Urinary bladder (tissue), 4 donors: Measurements from ENCODE around the gene S1PR3. TPM values are rescaled to one million over a fixed set of nuclear protein-coding genes. Genes with fewer than 3 reads are reported as not detected.
"Not testable (repeated sequence)": the region's sequence is repeated elsewhere in the genome, so short reads cannot be mapped to it uniquely, and the experiment has no call there.

Experiments
- DNase-seq: peaks from one replicate; pipeline ENCODE4 v3.0.0-alpha.2; 2015; ENCODE audit errors: extremely low spot score
- H3K27ac ChIP-seq: one replicate; pipeline ENCODE4 v1.5.1; 2013; ENCODE audit warnings: low read depth, mild to moderate bottlenecking, moderate library complexity
- H3K36me3 ChIP-seq: one replicate; pipeline ENCODE4 v1.6.1; 2013; ENCODE audit warnings: mild to moderate bottlenecking, moderate library complexity; ENCODE audit not compliant: insufficient read depth
- H3K4me1 ChIP-seq: one replicate; pipeline ENCODE4 v1.6.1; 2013; ENCODE audit warnings: mild to moderate bottlenecking, moderate library complexity; ENCODE audit not compliant: insufficient read depth
- H3K4me3 ChIP-seq: one replicate; pipeline ENCODE4 v1.5.1; 2013; ENCODE audit warnings: low read depth, low read length
- WGBS: extraction: QIAGEN DNeasy Blood & Tissue Kit; methylation state at CpG from one replicate; pipeline ENCODE4 v1.1.7; 2013; 5-methylcytosine and 5-hydroxymethylcytosine counted together
- polyA plus RNA-seq: library from polyadenylated mRNA; stranded (reverse); fragments of 200-250 nt; gene quantifications from one replicate; pipeline ENCODE4 v1.2.3, GENCODE V29; 2013
- total RNA-seq: library from RNA; depleted of rRNA; stranded (reverse); fragments of >200 nt; gene quantifications from one replicate; pipeline ENCODE4 v1.2.3, GENCODE V29; 2014
- donor health status: healthy with polysubstance abuse.
- donor health status: healthy.

The S1PR3 gene
- total RNA-seq (47.8 TPM), polyA plus RNA-seq (47.4 TPM)

DNA sequence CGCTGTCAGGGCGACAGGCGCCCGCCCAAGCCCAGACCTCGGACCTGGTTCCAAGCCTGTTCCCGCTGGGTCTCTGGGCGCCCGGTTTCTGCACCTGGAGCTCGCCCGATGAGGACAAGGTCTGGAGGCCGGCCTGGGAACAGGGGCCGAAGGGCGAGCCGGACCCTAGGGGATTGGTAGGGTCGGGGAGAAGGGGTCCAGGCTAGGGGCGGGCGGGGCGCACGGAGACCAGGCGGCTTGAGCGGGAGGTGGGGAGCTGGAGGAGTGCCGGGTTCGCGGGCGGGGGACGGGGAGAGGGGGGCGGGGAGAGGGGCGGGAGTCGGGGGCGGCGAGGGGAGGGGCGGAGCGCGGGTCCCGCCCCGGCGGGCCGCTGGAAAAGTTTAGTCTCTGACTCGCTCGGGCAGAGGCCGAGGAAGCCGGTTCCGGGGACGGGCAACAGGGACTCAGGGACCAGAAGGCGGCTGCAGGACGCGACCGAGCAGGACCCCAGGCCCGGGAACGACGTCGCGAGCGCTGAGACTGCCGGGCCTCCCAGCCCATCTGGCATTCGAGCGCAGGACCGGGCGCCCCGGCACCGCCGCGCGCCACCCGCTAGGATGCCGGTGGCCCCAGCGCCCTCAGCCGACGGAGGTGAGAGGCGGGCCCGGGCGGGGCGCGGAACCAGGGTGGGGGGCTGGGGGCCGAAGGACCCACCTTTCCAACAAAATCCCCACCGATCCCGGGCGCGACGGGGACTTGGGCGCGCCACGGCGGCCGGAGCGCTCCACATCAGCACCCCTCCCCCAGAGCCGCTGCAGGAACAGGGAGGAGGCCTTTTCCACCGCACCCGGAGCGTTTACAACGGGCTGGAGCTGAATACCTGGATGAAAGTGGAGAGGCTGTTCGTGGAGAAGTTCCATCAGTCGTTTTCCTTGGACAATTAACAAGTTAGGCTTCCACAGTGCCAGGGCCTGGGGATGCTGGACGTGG is at the start of gene S1PR3:
Gene S1PR3, plus strand, starts transcription at position 403 of the 969 bp plus-strand sequence. CDS start 9,733 bp downstream, outside the sequence.
- peak within 1 kb of the TSS; percentile 84 for H3K4me3 ChIP-seq
- DNase-seq, result no peak
- no peaks in the 10 kb centered on the region for H3K4me1 ChIP-seq
- H3K27ac ChIP-seq, result no peak within 1 kb of the TSS
- no peaks in the 10 kb centered on the region for H3K36me3 ChIP-seq
- WGBS, result under 1% methylated on average over 94 of the region's 94 CpGs

DNA sequence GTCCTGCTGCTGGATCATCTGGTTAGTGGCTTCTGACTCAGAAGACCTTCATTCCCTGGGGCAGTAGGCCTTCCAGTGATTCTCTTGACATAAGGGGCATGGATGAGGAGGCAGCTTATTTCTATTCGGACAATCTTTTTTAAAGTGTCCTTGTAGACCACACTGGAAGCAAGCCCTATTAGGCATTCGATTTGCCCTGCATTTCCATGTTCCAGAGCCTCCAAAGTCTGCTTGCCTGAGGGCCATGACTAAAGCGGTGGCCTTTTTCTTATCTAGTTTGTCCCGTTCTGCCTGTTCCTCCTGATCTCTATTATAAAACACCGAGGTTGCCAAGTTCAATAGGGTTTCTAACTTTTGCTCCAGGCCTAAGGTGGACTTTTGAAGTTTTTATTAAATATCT is 49.7 kb upstream of the S1PR3 start:
- 91% methylated on average over 5 of the region's 5 CpGs for WGBS
- H3K36me3 ChIP-seq, H3K4me1 ChIP-seq, DNase-seq, H3K4me3 ChIP-seq, H3K27ac ChIP-seq: not testable (repeated sequence)

DNA sequence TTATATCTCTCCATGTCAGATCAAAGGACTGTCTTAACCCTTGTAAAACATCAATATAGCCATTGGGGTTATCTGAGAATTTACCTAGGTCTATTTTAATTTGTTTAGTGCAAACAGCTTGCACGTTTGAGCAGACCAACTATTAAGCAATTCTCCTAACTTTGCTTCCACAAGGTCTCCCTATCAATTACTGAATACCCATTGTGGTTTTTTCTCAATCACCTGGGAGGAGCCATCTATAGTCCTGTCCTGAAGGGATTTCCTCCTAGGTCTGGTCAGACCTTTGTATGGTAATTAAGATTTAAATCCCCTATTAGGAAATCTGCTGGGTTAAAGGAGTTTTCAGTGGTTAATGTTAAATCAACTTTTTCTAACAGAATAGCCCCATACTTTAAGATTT is 48.9 kb upstream of the S1PR3 start:
- Histone ChIP-seq H3K4me1 (no peaks in the 10 kb centered on the region), H3K36me3 (no peaks in the 10 kb centered on the region), H3K4me3 (no peak overlapping the region), H3K27ac (no peak overlapping the region)
- WGBS, result 77% methylated on average over 1 of the region's 1 CpG
- no peak for DNase-seq

DNA sequence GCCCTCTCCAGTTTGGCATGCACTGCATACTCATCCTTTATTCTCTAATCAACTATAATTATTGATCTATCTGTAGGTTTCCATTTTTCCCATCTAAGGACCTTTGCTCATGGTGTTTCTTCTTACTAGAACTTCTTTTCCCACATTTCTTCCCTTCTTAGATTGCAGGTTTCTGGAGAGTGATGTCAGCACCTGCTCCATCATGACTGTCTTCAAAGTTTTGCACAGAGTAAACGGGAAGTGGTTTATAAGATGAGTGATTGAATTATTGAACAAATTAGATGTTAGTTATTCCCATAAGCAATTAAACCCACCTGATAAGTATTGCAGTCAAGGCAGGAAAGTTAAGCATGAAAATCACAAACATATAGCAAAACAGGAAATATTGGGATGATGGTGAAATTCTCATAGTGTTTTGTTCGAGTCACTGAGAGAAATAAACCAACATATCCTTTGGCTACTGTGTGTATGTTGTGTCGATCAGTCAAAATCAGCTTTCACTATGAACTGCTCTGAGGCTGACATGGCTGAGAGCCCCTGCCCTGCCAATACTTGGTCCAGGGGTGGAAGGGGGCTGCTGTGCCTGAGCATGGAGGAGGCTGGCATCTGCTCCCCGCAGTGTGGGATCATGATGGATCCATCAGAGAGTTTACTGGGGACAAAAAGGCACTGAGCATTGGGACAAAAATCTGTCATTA is 45.5 kb upstream of the S1PR3 start:
- Histone ChIP-seq H3K36me3 (no peaks in the 10 kb centered on the region), H3K27ac (no peak overlapping the region), H3K4me1 (no peaks in the 10 kb centered on the region), H3K4me3 (no peak overlapping the region)
- DNase-seq, result no peak
- 76% methylated on average over 4 of the region's 4 CpGs for WGBS

DNA sequence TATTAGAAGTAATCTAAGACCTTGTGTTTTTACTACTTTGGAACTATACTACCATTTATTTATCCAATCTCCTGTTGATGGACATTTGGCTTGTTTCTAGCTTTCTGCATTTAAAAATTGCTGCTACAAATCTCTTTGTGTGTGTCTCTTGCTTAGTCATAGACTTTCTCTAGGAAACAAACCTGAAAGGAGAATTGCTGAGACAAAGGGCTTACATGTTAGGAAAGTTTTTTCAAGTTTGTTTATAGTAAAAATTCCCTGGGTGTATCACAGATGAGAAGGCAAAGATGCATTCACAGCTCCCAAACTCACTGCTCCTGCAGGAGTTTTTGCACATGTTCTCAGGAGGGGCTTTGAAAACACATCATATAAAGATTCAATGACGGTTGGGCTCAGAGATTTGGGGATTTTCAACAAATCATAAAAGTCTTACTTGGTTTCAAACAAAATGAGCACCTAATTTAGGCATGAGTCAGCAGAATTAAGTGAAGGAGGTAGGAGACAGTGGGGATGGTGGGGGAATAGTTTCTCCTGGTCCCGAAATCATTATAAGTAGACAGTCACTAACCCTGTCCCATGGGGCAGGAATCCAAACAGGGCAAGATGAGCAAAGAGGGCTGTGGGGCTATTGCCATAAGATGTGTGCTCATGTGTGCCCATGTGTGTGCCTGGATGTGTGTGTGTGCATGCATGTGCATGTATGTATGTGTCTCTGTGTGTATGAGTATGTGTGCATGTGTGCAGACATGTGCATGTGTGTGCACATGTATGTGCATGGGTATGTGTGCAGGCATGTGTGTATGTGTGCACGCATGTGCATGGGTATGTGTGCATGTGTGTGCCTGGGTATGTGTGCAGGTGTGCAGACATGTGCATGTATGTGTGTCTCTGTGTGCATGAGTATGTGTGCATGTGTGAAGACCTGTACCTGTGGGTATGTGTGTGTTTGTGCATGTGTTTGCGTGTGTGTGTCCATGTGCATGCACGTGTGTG is 43.4 kb upstream of the S1PR3 start:
- Histone ChIP-seq H3K36me3 (no peaks in the 10 kb centered on the region), H3K4me3 (no peak overlapping the region), H3K4me1 (no peaks in the 10 kb centered on the region), H3K27ac (no peak overlapping the region)
- no peak for DNase-seq
- 76% methylated on average over 5 of the region's 5 CpGs for WGBS

DNA sequence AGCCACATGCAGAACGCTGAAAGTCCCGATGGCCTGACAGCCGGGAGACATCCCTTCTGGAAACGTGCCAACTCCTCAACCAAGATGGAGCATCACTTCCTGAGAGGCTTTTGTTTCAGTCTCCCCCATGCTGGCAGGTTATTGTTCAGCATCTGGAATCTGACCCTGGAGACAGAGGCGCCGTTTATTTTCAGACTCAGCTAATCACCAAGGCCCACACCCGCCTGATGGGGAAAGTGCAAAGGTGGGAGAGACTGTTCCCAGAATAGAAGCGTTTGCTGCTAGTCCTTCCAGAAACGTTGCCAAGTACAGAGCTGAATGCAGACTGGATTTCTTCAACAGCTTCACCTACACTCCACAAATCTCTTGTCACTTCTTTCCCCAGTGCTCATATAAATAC is 41.8 kb upstream of the S1PR3 start:
- Histone ChIP-seq H3K4me1 (no peaks in the 10 kb centered on the region), H3K27ac (no peak overlapping the region), H3K36me3 (no peaks in the 10 kb centered on the region), H3K4me3 (no peak overlapping the region)
- peak; percentile 73 for DNase-seq
- WGBS, result 13% methylated on average over 9 of the region's 9 CpGs

DNA sequence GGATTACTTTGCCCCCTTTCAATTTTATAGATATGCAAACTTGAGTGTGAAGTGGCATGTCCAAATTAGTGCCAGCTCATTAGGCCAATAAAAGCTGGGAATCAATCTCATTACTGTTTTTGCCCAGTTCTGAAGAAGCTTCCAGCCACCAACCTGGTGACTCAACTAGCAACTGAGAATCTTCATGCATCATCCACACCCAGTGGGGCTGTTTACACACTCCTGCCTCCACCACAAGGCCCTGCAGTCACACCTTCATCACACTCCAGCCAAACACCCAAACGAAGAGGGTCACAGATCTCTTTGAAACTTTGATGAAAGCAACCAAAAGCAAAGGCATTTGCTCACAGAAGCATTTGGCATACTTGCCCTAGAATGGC is 41.3 kb upstream of the S1PR3 start:
- no peaks in the 10 kb centered on the region for H3K36me3 ChIP-seq
- no peaks in the 10 kb centered on the region for H3K4me1 ChIP-seq
- DNase-seq, result no peak
- H3K27ac ChIP-seq, result no peak overlapping the region
- H3K4me3 ChIP-seq, result no peak overlapping the region
- WGBS, result 30% methylated on average over 1 of the region's 1 CpG

DNA sequence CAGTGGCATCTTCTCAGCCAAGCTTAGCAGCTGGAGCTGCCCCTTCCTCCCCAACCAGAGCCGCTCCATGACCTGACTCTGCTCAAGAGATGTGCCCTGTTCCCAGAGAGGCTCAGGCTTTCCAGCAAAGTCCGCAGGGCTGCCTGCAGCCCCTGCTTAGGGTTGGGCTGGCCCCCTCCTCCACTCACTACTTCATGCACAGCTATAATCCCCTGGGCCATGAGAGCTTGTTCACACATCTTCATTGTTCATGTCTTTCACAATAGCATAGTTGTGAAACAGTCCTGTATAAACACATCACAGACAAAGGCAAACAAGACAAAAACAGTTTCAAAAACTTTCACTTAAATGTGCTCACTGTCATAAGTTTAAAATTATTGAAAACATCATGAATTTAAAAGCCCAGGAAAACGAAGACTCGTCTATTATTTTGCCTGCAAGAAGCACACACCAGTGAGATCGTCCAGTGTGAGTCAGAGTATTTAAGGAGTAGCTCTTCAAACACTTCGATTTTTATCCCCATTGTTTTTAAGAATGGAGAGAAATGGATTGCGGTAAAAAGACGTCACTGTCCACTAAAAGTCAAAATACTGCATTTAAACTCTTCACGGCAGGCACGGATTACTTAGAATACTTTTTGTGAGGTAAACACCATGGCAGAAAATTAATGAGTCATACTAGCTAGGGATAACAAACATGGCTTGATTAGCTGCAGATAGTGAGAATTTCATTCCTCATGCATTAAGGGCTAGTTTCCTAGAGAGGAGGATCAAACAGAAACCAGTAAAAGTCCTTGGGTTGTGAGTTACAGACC is 40.7 kb upstream of the S1PR3 start:
- H3K27ac ChIP-seq, result no peak overlapping the region
- H3K4me3 ChIP-seq, result no peak overlapping the region
- no peaks in the 10 kb centered on the region for H3K36me3 ChIP-seq
- no peaks in the 10 kb centered on the region for H3K4me1 ChIP-seq
- no peak for DNase-seq
- WGBS, result 43% methylated on average over 10 of the region's 10 CpGs

DNA sequence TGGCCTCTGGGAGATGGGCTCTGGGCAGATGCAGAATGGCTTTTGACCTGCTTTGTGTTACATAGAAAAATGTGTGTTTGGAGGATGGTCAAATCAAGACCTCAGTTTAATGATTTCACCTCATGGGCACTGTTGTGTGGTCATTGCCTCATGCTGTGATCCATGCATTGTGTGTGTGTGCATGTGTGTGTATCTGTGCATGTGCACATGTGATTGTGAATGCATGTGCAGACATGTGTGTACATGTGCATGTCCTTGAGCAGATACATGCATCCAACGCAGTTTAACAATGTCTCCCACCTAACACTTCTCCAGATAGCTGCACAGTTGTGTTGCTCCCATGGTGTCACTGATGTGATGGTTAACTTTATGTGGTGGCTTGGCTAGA is 40.1 kb upstream of the S1PR3 start:
- no peak overlapping the region for H3K4me3 ChIP-seq
- H3K27ac ChIP-seq, result no peak overlapping the region
- WGBS, result 92% methylated on average over 1 of the region's 1 CpG
- DNase-seq, result no peak
- no peaks in the 10 kb centered on the region for H3K36me3 ChIP-seq
- no peaks in the 10 kb centered on the region for H3K4me1 ChIP-seq

DNA sequence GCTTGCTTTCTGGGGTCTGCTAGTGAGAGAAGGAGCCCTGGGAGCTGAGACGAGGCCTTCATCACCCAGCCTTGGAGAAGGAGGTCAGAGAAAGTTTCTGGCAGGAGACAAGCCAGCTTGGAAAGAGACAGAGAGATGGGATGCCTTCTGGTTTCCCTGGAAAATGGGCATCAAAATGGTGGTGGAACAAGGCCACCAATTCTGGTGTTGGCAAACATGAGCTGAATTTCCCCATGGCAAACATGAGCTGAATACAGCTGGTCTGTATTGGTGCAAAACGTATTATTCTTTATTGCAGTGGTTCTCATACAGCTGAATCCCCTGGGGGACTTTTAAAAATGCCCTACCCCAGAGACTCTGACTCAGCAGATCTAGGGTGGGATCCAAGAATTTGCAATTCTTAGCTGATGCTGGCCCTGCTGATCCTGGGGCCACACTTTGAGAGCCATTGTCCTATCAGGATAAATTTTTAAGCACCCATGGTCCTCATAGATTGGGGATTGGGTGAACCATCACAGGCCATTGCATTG is 39.1 kb upstream of the S1PR3 start:
- 93% methylated on average over 2 of the region's 2 CpGs for WGBS
- Histone ChIP-seq H3K4me3 (no peak overlapping the region), H3K27ac (no peak overlapping the region), H3K4me1 (no peaks in the 10 kb centered on the region), H3K36me3 (no peaks in the 10 kb centered on the region)
- DNase-seq, result no peak

DNA sequence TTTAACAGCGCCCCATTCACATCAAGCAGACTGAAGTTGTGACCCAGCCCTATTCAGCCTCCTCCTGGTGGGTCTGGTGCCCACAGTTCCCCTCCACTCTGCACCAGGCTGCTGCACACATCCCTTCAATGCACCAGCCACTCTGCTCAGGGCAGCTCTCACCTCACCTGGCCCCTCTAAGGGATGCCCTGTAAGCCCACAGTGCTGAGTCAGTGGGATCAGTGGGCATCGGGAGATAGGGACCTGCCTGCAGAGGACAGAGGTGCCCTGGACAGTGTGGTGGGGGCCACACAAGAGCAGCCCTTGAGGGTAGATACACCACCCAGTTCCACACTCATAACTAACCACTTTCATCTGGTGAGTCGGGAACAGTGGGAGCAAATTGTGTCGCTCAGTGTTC is 38.3 kb upstream of the S1PR3 start:
- Histone ChIP-seq H3K4me1 (no peaks in the 10 kb centered on the region), H3K27ac (no peak overlapping the region), H3K36me3 (no peaks in the 10 kb centered on the region), H3K4me3 (no peak overlapping the region)
- 92% methylated on average over 4 of the region's 4 CpGs for WGBS
- no peak for DNase-seq

DNA sequence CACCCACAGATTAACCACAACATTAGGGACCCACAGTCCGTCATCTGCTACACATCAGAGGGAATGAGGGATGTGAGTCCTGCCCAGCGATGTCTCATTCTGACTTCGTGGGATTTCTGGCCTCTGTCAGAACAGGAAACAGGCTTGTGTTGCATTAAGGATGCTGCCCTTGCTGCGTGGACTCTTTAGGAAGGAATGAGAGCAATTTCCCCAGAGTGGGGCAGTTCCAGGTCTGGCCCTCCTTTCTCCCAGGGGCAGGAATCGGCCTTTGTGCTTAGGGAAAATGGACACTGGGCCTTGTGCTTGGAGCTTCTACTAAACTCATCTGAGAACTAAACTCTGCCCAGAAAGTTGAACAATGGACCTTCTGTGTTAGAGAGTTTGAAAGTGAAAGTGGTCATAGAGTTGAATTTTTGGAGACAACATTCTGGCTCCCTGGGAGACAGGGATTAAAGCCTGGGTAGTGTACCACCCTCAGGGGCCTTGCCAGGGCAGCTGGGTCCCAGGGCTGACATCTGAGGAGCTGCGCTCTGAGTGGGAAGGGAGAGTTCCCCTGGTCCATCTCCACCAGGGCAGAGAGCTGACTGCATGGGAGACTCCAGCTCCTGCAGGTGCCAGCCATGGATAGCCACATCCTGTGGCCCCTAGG is 37.8 kb upstream of the S1PR3 start:
- 74% methylated on average over 6 of the region's 6 CpGs for WGBS
- Histone ChIP-seq H3K4me1 (no peaks in the 10 kb centered on the region), H3K4me3 (no peak overlapping the region), H3K27ac (no peak overlapping the region), H3K36me3 (no peaks in the 10 kb centered on the region)
- DNase-seq, result no peak
